DMS 273 treated with DMSO at 0.1 percent for 48 hours (cell line): ENCODE data around the gene OXT.
"Not testable (repeated sequence)": the region's sequence is repeated elsewhere in the genome, so short reads cannot be mapped to it uniquely, and the experiment has no call there.

Experiments
- DNase-seq: peaks from one replicate; lab custom pipeline; 2025; lab: John Stamatoyannopoulos, UW

OXT gene

DNA sequence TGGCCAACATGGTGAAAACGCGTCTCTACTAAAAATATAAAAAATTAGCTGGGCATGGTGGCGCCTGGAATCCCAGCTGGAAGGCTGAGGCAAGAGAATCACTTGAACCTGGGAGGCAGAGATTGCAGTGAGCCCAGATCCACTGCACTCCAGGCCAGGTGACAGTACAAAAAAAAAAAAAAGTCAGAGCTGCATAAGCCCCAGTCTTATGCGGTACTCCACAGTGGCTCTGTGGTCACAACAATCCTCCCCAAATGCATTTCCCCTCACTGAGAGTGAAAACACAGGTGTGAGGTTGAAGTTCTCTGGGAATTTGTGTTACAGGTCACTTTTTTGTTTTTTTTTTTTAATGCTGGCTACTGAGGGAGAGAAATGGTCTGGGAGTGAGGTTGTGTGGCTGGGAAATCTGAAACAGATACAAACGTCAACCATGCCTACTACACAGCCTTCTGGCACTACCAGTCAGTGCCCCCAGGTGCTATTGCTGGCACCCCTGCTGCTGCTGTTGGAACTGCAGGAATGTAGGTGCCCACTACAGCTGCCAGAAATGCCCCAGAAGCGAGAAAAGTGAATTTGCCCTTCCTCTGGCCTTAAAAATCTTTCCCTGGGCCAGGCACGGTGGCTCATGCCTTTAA is 19.9 kb upstream of the OXT start:
- DNase-seq, result no peak

GRCh38 chr20:3059489-3059888 is 11.9 kb upstream of the OXT start:
- no peak for DNase-seq

GRCh38 chr20:3064119-3064518 is 7.3 kb upstream of the OXT start:
- DNase-seq, result not testable (repeated sequence)

- no peak for DNase-seq
These were observed 4.0 kb upstream of the OXT start for GRCh38 chr20:3067139-3068014.

- no peak for DNase-seq
These were observed 3.3 kb upstream of the OXT start for GRCh38 chr20:3068075-3068474.

DNA sequence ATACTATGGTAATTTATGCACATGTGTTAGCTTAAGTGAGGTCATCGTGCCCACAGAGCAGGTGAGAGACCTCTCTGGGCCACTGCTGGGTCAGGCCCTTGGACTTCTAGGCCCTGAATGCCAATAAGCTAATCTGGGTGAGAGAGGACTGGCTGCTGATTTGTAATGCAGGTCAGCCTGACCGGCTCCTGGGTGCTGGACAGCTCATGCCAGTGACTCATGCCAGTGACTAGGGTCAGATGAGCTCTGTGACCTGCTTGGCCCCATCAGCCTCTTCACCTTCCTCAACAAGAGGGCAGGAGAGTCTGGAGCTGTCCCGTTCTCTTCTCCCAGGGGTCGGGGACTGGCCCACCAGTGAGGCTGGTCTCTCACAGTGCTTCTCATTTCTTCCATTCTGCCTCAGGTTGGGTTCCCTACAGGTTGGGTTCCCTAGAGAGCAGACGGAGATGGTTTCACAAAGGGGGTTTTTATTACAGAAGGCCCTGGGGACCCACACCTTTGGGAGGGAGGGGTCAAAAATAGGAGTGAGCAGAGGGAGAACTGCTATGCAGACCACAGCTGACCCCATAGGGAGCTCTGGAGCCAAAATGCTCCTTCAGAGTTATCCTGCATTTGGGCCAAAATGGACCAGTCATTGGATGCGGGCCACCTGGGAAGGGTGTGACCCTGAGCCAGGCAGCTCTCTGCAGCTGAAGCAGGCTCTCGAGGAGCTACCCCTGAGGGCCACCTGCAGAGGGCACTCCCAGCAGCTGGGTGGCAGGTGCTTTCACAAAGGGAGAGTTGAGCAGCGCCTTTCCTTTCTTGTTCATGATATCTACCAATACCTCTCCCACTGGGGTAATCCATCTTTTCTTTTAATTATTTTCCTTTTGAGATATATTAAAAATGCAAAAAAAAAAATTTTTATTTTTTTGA is 2.2 kb upstream of the OXT start:
- no peak for DNase-seq

GRCh38 chr20:3070725-3071124 is 695 bp upstream of the OXT start:
- DNase-seq, result no peak

- no peak for DNase-seq
These were observed 182 bp upstream of the OXT start for GRCh38 chr20:3071266-3071609.

DNA sequence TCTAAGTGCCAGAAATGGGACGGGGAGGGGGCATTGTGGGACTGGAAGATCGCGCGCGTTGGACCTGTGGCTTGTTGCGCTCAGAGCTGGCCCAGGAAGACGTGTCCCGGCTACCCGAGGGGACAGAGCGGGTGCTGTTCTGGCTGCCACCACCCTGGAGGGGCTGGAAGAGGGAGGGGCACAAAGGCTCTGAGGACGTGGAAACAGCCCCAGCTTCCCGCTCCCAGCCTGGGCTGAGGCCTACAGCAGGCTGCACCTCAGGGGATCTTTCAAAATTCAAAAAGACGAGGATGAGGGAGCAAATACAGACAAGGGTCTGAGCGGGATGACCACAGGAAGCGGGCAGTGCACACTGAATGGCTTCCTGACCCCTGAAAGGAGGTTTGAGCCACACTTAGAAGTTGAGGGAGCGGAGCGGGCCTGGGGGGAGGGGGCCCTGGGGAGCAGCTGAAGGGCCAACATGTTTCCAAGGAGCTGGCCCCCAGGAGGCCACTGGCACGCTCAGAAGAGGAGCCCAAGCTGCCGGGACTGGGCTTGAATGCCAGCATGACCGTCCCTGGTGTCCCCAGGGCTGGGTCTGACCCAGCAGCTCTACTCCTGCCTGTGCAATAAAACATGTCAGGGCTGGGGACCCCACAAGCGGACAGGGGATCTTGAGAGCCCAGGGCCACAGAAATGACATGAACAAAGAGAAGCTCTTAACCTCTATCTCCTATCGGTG is 1.3 kb downstream of the OXT start:
- no peak for DNase-seq

GRCh38 chr20:3073251-3073643 is 1.8 kb downstream of the OXT start:
- DNase-seq, result not testable (repeated sequence)

- no peak for DNase-seq
These were observed 3.4 kb downstream of the OXT start for GRCh38 chr20:3074812-3075211.

DNA sequence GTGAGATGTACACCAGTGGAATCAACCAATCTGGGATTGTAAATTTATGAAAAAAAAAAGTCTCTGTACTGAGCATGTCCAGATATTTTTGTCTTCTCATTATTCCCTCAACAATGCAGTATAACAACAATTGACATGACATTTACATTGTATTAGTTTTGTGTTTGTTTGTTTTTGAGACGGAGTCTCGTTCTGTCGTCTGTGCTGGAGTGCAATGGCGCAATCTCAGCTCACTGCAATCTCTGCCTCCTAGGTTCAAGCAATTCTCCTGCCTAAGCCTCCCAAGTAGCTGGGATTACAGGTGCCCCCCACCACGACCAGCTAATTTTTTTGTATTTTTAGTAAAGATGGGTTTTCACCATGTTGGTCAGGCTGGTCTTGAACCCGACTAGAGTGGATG is 3.9 kb downstream of the OXT start:
- not testable (repeated sequence) for DNase-seq

GRCh38 chr20:3077618-3078134 is 6.3 kb downstream of the OXT start:
- DNase-seq, result no peak

- no peak for DNase-seq
These were observed 9.5 kb downstream of the OXT start for GRCh38 chr20:3080939-3081388.

DNA sequence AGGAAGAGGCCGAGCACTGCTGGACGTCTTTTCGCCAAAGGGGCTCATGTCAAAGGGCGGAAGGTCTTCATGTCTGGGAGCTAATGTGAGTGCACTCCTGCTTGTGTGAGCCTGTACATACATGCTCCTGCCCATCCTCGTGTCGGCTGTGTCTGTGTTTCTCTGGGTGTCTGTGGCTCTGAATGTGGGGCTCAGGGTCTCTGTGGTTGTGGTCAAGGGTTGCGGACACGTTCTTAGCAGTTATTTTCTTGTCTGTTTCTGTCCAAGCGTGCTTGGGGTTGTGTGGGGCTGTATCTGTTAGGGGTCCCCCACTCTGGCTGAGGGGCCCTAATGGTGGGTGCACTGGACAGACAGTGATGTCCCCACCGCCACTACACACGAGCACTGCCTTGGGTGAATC is 10.2 kb downstream of the OXT start:
- DNase-seq, result no peak

DNA sequence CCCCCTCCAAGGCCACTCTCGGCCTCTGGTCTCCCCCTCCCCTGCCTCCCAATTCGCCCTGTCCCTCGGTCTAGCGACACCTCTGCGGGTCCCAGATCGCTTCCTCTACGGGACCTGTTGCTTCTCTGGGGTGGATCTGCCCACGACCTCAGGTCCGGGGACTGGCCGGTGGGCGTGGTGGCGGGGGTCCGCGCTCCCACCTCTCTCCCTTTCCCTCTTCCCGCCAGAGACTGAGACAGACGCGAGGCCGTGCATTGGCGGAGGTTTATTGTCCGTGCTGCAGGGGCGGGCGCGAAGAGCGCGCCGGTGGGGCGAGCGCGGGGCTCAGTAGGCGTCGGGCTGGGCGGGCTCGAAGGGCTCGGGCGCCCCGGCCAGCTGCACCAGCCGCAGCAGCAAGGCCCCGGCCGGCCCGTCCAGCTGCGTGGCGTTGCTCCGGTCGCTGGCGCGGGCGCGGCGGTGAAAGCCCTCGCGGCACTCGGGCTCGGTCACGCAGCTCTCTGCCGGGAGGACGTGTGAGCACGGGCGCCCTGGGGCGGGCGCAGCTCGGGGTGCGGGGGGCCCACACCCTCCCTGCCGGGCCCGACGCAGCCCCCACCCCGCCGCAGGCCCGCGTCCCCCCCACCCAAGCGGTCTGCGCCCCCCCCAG is 11.0 kb downstream of the OXT start:
- DNase-seq, result no peak

DNA sequence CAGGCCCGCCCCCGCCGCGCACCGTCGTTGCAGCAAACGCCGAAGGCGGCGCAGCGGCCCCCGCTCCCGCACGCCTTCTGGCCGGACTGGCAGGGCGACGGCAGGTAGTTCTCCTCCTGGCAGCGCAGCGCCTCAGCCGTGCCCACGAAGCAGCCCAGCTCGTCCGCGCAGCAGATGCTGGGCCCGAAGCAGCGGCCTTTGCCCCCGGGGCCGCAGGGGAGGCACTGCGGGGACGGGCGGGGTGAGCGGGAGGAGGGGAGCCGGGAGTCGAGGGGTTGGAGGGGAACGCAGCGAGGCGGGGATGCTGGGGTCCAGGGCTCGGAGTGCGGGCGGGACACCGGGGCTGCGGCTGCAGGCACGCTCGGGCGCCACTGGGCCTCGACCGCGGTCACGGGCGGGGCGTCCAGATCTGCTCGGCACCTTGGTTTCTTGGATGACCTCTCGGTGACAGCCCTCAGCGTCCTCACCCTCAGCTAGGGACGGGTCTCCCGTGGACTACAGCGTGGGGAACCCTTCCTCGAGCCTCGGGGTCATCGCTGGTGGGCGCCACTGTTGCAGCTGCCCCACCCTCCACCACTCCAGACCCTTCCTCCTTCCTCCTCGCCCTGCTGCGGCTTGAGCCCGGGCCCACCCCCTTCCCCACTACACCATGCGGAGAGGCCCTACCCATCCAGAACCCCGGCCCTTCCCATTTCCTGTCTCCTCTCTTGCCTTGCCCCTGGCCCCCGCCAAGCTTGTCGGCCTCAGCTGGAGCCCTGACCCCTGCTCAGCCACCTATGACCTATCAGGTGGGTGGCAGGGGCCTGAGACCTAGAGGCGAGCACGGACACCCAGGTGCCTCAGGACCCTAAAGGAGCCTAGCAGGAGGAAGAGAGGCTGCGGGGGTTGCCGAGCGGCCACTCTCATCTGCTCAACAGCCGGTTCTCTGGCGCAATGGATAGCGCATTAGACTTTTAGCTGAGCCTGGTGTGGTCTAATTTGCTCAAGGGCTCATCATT is 11.8 kb downstream of the OXT start:
- DNase-seq, result no peak

- no peak for DNase-seq
These were observed 13.0 kb downstream of the OXT start, which contains the start of gene AVP for GRCh38 chr20:3084283-3084985. Gene AVP, minus strand, starts transcription at chr20:3084724. Its CDS starts 50 bp downstream, at chr20:3084674.

DNA sequence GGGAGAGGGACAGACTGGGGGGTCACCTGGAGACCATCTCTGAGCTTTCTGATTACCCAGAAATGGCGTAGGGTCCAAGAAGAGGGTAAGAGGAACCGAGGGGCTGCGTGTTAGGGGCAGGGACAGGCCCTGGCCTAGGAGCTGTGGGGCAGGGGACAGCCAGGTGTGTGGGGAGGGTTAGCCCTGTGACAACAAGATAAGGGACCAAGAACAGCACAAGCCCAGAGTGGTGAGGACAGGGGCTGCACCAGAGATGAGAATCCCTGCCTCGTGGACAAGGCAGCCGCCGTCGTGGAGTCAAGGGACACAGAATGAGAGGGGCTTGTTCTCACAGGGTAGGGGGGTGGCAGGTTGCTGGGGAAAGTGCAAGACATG is 13.6 kb downstream of the OXT start:
- no peak for DNase-seq
